ENCODE results near the gene PTPRN2.
"Not testable (repeated sequence)": the region's sequence is repeated elsewhere in the genome, so short reads cannot be mapped to it uniquely, and the experiment has no call there.

The PTPRN2 gene

GRCh38 chr7:158258411-158259130 is 329.1 kb downstream of the PTPRN2 start:
- in situ Hi-C loops (cut with HindIII; ENCODE audit: low pct_ligation_motif_present, low pct_unique_long_range_greater_than_20kb, low sequenced_read_pairs) = no loop called here

GRCh38 chr7:158257516-158258410 is 329.9 kb downstream of the PTPRN2 start:
- DNase-seq = no peak
- in situ Hi-C loops (cut with HindIII; ENCODE audit: low pct_ligation_motif_present, low pct_unique_long_range_greater_than_20kb, low sequenced_read_pairs) = no loop called here

More at GRCh38 chr7:158258411-158259130, 329.1 kb downstream of the PTPRN2 start:
- DNase-seq = no peak

- no peak for DNase-seq
- in situ Hi-C loops (cut with HindIII; ENCODE audit: low pct_ligation_motif_present, low pct_unique_long_range_greater_than_20kb, low sequenced_read_pairs) = no loop called here
These were observed 330.6 kb downstream of the PTPRN2 start for GRCh38 chr7:158257001-158257400.

- in situ Hi-C loops (cut with HindIII; ENCODE audit: low pct_ligation_motif_present, low pct_unique_long_range_greater_than_20kb, low sequenced_read_pairs) = no loop called here
- DNase-seq = no peak
These were observed 331.4 kb downstream of the PTPRN2 start for GRCh38 chr7:158256091-158256816.

GRCh38 chr7:158255558-158255957 is 332.1 kb downstream of the PTPRN2 start:
- no peak for DNase-seq
- in situ Hi-C loops (cut with HindIII; ENCODE audit: low pct_ligation_motif_present, low pct_unique_long_range_greater_than_20kb, low sequenced_read_pairs) = no loop called here

- in situ Hi-C loops (cut with HindIII; ENCODE audit: low pct_ligation_motif_present, low pct_unique_long_range_greater_than_20kb, low sequenced_read_pairs) = no loop called here
These were observed 332.5 kb downstream of the PTPRN2 start for GRCh38 chr7:158255156-158255555.

GRCh38 chr7:158253670-158254045 is 334.0 kb downstream of the PTPRN2 start:
- DNase-seq; in situ Hi-C loops (cut with HindIII; ENCODE audit: low pct_ligation_motif_present, low pct_unique_long_range_greater_than_20kb, low sequenced_read_pairs): not testable (repeated sequence)

More at GRCh38 chr7:158255156-158255555, 332.5 kb downstream of the PTPRN2 start:
- DNase-seq = no peak

- no peak for DNase-seq
- in situ Hi-C loops (cut with HindIII; ENCODE audit: low pct_ligation_motif_present, low pct_unique_long_range_greater_than_20kb, low sequenced_read_pairs) = no loop called here
These were observed 334.6 kb downstream of the PTPRN2 start for GRCh38 chr7:158252837-158253669.

- DNase-seq = no peak
- in situ Hi-C loops (cut with HindIII; ENCODE audit: low pct_ligation_motif_present, low pct_unique_long_range_greater_than_20kb, low sequenced_read_pairs) = no loop called here
These were observed 335.4 kb downstream of the PTPRN2 start for GRCh38 chr7:158252081-158252836.

- no peak for DNase-seq
- in situ Hi-C loops (cut with HindIII; ENCODE audit: low pct_ligation_motif_present, low pct_unique_long_range_greater_than_20kb, low sequenced_read_pairs) = no loop called here
These were observed 336.3 kb downstream of the PTPRN2 start for GRCh38 chr7:158251061-158251965.

GRCh38 chr7:158249692-158250091 is 337.9 kb downstream of the PTPRN2 start:
- in situ Hi-C loops (cut with HindIII; ENCODE audit: low pct_ligation_motif_present, low pct_unique_long_range_greater_than_20kb, low sequenced_read_pairs) = no loop called here
- no peak for DNase-seq

GRCh38 chr7:158248816-158249215 is 338.8 kb downstream of the PTPRN2 start:
- DNase-seq = no peak
- in situ Hi-C loops (cut with HindIII; ENCODE audit: low pct_ligation_motif_present, low pct_unique_long_range_greater_than_20kb, low sequenced_read_pairs) = no loop called here

- in situ Hi-C loops (cut with HindIII; ENCODE audit: low pct_ligation_motif_present, low pct_unique_long_range_greater_than_20kb, low sequenced_read_pairs) = no loop called here
- DNase-seq = no peak
These were observed 339.7 kb downstream of the PTPRN2 start for GRCh38 chr7:158247758-158248487.

- DNase-seq = no peak
- in situ Hi-C loops (cut with HindIII; ENCODE audit: low pct_ligation_motif_present, low pct_unique_long_range_greater_than_20kb, low sequenced_read_pairs) = no loop called here
These were observed 340.5 kb downstream of the PTPRN2 start for GRCh38 chr7:158246960-158247673.

- in situ Hi-C loops (cut with HindIII; ENCODE audit: low pct_ligation_motif_present, low pct_unique_long_range_greater_than_20kb, low sequenced_read_pairs) = no loop called here
- no peak for DNase-seq
These were observed 341.2 kb downstream of the PTPRN2 start for GRCh38 chr7:158246272-158246959.

All from ACHN (cell line).